Activated CD8-positive, alpha-beta memory T cell treated with anti-CD3 and anti-CD28 coated beads, Interleukin-2, amount 50 U/mL, for 48 hours (primary cell): Measurements from ENCODE around the gene RENBP.

Experiments
- DNase-seq: peaks from one replicate; pipeline ENCODE4 v3.0.0-alpha.2; 2020

The RENBP gene

DNA sequence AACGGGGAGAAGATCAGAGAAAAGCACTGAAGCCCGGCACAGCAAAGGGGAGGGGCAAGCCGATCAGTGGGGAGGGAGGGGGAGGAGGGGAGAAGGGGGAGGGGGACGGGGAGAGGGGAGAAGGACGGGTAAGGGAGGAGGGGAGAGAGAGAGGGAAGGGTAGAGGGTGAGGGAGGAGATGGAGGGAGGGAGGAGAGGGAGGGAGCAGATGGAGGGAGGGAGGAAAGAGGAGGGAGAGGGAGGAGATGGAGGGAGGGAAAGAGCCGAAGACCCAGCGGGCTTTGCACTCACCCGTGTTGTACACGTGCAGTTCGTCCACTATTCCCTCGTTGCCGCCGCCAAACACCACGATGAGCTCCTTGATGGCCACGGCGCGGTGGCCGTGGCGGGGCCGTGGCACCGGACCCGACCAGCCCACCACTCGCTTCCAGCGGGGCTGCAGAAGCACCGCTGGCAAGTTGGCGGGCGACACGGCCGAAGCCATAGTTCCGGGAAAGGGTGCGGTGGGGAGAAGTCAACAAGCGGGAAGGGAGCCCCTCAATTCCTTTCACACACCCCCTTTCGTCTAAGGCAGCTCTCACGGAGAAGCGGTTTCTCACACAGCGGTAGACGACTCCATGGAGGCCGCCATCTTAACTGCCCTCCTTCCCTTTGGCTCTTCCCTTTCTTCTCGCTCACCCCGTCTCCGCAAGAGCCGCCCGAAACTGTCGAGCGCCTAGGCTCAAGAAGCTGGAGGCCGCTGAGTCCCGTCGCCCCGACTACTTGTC lies 26.1 kb upstream of the RENBP start:
- no peak for DNase-seq

DNA sequence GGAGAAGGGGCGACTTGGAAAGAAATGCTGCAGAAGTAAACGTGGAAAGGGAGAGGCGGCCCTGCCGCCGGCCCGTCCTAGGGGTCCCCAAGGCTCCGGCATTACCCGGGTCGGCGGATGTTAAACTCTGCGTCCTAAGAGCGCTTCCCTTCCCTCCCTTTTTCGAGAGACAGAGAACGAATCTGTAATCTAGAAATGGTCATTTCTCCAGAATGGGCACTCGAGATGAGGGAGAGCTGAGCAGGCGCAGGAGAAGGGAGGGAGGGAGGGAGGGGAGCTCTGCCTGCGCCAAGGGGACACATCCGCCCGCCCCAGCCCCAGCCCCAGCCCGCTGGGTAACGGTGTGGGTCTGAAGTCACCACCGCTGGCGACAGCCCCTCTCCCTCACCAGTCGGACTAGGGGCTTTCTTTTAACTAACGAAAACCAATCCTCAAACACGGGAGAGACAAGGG lies 25.5 kb upstream of the RENBP start:
- no peak for DNase-seq

DNA sequence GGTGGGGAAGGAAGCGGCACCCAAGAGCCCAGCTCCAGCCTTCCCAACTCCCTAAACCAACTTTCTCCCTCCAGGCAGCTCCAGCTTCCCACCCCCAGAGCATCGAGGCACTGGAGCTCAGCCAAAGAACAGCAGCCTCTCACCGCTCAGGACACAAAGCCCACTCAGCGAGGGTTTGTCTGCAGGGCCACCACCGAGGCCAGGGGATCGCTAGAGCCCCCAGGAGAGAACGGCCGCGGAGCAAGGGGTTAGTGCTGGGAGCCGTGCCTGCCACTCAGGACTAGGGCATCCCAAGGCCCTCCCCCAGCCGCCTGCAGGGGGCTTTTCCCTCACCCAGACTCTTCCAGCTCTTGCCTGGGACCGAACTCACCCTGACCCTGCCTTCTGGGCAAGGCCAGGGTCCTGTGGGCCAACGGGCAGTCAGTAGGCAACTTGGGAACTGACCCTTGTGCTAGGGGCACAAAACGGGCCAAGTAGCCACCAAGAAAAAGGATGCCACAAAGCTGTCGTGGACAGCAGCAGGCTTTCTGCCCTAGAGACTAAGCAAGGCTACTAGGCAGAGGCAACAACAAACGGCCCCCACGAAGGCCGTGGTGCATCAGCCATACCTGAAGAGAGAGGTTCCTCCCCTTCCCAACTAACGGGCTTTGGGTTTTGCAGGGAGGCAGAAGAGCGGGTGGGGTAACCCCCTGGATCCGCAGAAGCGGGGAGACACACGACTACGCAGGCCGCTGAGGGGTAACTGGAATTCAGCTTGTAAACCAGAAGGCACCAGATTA lies 24.9 kb upstream of the RENBP start:
- no peak for DNase-seq

DNA sequence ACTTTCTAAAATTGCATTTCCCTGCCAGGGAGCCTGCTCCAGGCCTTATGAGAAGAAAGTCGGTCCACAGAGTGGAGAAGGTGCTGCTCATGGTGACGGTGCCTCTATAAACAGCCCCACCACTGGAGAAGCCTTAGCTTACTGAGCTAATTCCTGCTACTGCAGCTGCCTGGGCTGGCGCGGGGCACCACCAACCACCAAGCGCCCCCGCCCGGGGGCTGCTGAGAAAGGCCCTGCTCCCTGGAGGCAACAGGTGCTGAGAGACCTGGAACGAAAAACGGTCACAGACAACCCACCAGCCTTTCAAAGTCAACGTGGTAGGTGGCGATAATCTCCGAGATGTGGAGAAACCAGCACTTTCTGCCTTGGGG lies 24.3 kb upstream of the RENBP start:
- DNase-seq: no peak

DNA sequence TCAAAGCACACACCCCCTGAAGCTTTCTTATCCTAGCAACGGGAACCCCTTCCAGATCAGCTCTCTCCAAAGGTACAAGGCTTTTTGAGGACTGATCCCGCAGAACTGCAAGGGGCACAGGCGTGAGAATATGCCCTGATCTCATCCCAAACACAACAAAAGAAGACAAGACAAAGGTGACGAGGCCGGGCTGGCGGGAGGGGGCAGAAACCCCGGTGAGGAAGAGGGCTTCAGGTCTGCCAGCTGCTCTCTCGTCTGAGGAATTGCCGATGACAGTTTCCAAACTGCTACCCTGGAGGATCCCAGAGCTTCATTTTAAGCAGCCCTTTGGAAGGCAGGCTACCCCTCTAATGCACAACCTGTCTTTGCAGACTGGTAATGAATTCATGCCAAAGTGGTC lies 23.8 kb upstream of the RENBP start:
- DNase-seq: no peak

DNA sequence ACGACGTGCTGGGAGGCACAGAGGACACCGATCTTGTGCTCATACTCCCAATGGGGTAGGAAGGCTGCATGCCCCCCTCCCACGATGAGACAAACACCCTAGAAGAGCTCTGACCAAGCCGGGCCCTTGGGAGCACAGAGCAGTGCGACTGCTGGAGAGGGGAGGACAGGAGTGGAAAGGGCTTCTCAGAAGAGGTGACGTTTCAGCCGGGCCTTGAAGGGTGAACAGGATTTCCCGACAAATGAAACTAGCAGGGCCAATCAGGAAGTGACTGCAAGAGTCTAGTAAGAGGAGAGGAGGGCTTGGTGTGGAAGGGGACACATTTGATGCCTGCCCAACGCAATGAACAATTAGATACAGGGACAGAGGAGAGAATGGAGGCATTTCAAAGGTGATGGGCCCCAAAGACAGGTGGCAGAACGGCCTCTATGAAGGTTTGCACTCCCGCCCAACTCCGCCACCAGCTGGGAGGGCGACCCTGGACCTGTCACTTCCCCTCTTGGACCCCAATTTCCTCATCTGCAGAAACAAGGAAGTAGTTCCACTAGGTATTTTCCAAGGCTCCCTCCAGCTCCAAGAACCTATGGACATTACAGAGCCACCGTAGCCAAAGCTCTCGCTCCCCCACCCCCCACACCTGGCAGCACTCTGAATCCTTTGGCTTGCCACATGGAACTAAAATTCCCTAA lies 23.2 kb upstream of the RENBP start:
- no peak for DNase-seq

DNA sequence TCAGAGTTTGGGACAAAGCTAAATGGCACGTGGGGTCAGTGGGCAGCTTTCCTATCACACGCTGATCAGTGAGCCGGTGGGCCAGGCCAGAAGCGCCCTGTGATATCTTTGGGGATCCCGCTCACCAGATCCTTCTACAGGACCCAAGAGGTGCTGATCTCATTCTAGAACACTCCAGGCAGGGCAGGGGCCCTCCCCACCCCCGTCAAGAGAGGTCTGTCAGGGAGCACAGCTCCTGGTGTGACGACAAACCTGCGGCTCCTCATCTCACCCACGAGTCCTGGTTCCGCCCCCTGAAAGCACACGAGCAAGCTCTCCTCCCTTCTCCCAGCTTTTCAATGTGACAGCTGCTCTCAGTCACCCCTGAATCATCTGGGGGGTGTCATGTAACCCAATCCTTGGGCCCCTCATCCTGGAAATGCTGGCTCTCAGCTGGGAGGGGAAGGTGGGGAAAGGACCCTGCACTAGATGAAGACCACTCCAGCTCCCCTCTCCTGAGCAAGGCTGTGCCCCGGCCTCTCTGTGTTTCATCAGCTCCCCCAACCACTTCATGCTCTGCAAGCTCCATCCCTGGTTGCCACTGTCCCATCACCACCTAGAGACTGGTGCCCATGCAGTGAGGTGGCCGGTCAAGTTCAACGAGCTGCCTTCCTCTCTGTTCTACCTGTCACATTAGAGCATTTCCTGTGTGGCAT lies 22.5 kb upstream of the RENBP start:
- no peak for DNase-seq

DNA sequence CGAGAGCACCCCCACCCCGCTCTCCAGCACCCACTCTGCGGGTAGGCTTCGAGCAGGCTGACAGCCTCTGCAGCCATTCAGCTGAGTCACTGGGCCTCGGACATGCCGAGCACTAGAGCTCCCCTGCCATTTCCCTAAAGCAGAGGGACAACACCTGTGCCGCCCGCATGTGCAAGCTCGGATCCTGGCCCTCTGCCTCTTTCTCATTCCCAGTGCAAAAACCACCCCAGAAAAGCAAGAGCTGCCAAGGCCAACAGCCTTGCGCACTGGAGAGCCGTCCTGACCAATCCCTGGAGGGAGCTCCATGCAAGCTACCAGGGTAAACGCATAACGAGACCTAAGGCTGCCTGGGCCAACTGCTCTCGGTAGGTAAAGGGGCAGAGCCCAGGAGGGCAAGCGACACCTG lies 21.8 kb upstream of the RENBP start:
- no peak for DNase-seq

DNA sequence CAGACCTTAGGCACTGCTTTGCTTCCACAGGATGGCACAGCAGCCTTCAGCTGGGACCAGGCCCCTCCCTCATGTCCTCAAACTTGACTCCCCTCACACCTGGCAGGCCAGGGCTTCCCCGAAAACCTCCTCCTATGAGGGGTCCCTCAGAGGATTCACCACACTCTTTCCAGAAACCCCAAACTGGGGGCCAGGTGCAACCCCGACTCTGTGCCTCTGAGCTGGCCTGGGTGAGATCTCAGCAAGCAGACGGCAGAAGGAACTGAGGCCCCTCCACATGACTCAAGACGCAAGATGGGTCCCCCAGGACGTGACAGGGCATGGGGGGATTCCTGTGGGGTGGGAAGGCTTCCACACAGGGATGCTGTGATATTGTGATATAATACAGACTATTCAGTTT lies 21.0 kb upstream of the RENBP start:
- no peak for DNase-seq

DNA sequence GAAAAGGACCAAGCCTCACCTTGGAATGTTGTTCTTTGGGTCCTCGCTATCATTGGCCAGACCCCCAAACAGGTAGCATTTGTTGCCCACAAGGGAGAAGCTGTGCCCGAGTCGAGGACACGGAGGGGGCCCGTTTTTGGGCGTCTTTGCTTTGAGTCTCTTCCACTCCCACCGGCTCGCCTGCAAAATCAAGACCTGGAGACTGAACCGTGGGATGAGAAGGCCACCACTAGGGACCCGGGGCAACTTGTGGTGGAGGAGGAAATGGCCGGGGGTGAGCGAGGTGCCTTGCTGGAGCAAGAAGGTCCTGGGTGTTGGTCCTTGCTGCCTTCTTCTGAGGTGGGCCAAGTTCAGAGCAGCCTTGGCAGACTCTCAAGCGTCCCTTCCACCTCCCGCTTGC lies 19.7 kb upstream of the RENBP start:
- DNase-seq: no peak

DNA sequence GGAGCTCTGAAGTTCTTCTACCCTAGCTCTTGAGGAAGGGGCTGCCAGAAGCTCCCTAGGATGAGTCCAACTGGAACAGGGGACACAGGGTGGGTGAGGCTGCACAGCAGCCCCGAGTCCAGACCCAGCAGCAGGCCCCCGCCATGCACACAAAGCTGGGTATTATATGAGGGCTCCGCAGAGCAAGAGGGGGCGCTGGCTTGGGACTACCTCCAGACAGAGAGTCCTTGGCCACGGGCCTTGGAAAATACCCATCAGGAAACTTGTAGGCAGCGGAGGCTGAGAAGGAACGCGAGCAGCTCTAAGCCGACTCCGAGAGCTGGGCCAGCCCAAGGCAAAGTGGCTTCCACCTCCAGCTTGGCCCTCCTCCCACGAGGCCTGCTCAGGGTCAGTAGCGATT lies 19.1 kb upstream of the RENBP start:
- DNase-seq: no peak

DNA sequence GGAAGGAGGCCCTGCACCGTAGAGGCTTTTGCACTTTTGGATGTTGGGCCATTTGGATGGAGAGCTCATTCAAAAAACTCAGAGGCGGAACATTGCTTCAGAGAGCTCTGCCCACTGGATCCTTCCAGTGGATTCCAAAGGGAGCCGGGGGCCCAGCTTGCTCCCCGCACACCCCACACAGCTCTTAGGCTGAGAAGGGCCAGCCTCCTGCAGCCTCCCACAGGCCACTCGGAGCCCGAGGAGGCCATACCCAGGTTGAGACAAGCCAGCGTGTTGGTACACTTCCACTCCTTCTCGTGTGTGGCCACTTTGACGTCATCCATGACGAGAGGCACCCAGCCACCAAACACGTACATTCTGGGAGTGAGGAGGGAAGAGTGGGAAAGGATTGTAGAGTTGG lies 16.8 kb upstream of the RENBP start:
- no peak for DNase-seq

DNA sequence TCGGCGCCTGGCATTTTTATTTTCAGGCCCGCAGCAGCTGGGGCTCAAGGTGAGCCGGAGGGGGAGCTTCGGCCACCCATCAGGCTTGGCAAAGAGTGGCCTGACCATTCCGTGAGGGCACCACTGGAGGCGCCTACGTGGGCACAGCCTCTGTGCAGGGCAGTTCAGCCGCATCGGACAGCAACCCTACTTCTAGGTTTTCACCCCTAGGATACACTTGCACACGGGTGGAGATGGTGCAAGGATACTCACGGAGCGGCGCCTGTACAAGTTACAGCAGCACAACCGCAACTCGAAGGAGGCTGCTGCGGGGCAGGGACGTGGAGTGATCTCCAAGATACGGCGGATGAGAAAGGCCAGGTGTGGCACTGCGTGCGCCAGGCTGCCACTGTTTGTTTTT lies 16.3 kb upstream of the RENBP start:
- DNase-seq: no peak

DNA sequence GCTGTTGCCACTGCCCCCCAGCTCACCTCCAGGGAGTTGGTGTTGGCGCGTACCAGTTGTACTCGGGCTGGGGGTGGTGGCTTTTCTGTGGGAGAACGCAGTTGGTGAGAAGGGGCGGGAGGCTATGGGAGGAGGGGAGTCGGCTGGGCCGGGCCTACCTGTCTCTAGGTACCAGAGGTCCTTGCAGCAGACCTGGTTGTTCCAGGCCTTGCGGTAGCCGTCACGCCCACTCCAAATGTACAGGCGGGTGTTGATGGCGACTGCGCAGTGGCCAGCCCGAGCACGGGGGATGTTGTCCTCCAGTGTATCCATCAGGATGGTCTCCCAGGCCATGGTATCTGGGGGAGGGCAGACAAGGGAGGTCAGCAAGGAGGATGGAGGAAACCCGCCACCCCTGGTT lies 15.6 kb upstream of the RENBP start:
- DNase-seq: no peak

DNA sequence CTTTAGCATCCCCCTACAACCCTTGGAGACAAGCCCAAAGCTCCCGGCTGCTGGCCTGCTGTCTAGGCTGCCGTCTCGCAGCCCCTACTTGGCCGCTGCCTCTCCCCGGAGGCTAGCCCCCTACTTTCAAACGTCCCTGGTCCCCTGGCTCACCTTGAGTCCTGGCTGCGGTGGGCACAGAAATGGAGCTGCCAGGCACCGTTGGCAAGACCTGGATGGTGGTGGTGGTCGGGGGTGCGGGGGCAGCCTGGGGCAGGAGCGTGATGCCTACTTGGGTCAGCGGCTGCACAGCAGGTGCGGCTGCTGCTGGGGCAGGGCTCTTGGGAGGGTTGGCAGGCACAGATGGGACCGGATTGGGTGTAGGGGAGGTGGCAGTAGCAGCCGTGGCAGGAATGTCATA lies 15.2 kb upstream of the RENBP start:
- DNase-seq: no peak

DNA sequence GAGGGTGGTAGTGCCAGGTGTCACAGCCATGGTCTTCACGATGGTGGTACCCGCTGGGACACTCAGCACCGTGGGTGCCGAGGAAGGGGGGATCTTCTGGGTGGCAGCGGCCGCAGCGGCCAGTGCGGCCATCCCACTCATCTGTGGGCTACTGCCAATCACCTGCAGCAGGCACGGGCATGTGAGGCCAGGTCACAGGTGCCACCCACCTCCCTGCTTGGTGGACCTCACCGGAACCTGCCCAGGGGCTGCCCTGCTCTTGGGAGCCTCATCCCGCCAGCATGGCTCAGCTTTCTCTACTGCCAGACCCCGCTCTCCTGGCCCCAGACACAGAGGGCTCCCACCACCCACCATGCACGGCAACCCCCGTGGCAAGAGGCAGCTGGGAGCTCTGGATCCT lies 14.2 kb upstream of the RENBP start:
- DNase-seq: no peak

DNA sequence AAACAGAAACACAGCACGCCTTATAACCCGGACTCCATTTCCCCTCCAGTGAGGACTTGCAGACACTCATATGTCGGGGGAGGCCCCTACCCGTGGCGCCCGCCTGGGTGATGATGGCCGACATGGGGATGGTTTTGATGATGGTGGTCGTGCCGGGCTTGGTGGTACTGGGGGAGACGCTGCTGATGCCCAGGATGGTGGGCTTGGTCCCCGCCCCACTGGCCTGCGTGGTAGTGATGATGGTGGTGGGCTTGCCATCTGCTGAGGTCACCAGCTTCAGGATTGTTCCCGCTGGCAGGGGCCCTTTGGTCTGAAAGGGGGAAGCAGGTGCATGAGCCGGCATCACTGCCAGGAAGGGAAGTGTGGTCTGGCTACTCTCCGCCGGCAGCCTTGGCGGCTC lies 12.8 kb upstream of the RENBP start:
- DNase-seq: no peak

DNA sequence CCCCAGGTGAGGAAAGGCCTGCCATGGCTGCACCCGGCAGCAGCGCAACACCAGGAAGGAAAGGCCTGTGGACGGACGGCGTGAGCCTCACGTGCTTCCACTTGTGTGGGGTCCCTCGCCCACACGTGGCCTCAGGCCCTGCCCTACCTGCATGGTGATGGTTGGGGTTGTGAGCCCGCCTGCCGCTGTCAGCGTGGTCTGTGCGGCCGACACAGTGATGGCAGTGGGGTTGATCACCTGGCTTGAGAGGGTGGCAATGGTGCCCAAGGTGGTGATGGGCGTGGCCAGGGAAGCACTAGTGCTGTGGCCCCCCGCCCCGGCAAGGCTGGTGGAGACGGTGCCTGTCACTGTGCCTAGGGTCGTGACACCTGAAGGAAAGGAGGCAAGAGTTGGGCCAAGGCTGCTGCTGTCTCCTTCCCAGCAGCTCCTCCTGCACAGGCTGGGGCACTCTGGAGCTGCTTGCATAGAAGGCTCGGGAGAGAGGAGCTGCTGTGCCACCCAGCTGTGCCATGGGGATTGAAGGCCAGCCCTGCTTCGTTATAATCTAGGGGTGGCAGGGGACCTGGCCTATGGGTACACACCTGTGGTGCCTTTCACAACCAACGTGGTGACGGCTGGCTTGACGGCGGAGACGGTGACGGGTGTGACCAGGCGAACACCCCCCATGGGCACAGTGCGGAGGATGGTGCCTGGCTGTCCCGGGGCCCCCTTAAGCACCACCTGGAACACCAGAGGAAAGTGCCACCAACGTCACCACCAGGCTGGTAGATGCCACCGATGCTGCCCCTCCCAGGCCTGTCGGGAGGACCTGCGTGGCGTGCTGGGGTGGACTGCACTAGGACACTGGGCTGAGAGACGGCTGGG lies 11.8 kb upstream of the RENBP start:
- no peak for DNase-seq

DNA sequence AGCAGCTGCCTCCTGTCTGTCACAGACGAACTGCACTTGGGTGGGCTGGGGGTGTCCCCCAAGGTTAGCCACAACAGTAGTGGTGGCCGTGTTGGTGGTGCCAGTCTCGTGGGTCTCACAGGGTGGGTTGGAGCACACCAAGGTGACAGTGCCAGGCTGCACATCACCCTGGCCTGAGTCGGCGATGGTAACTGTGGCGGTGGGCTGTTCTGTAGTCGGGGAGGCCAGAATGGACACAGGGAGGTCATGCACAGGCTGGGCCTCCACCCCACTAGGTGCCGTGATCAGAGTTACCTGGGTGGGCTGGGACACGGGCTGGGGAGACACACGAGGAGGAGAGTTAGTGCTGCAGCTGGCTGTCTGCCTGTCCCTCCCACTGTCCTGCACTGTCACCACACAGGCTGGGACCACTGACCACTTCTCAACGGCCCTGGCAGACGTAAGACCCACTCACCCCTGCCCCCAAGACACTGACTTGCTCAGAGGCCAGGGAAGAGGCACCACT lies 10.8 kb upstream of the RENBP start:
- DNase-seq: no peak

DNA sequence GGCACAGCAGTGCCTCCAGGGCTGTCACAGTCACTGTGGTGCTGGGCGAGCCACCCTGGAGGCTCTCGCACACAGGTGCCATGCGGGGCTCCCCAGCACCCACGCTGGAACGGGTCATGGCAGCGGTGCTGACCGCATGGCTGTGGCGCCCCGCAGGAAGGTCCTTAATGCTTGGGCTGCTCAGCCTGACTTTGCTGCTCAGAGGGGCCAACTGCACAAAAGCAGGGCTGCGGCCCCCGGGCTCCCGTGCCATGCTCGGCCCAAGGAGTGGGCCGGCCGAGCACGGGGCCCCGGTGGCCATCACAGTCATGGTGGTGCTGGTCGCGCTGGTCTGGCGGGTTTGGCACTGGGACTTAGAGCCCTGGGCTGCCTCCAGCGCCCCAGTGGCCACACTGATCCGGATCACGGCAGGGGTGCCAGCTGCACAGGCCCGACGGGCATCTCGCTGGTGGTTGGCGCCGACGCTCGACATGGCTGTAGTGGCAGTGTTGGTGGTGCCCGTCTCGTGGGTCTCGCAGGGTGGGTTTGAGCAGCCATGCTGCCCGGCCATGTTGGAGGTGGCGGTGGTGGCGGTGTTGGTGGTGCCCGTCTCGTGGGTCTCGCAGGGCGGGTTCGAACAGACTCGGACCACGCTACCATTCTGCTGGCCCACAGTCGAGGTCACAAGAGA lies 10.2 kb upstream of the RENBP start:
- DNase-seq: no peak

DNA sequence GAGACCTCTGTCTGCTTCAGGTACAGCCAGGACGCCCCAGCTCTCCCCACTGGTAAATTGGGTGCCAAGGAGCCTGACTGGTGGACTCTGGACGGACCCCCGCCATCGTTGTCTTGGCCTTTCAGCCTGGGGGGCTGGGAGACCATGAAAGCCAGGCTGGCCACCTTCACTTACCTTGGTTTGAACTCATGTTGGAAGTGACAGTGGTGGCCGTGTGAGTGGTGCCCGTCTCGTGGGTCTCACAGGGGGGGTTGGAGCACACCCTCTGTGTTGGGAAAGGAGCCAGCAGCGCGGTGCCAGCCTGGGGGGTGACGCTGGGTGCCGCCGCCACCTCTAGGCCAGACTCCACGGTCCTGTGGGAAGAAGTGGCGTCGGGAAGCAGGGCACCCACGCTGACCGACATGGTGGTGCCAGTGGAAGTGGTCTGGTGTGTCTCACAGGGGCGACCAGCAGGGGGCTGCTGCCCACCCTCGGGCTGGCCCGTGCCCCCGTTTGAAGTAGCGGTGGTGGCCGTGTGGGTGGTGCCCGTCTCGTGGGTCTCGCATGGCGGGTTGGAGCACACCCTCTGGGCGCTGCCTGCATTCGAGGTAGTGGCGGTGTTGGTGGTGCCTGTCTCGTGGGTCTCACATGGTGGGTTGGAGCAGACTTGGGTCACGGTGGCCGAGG lies 9.6 kb upstream of the RENBP start:
- no peak for DNase-seq
